ENCODE measurements around the gene BMPR1B.

The BMPR1B gene

GRCh38 chr4:94880956-94881355, 123.2 kb downstream of the BMPR1B start:
- in situ Hi-C loops (cut with MboI; ENCODE audit: low sequenced_read_pairs), result no loop called here
- no peaks in the 10 kb centered on the region for H3K36me3 ChIP-seq (replicated peaks)
- H3K4me3 ChIP-seq, result no peak overlapping the region
- H3K27me3 ChIP-seq (ENCODE audit: low read depth), result no peaks in the 10 kb centered on the region
- DNase-seq (ENCODE audit: low spot score in 2 of 2), result no peak
- H3K9me3 ChIP-seq, result no peaks in the 10 kb centered on the region
- H3K4me1 ChIP-seq, result no peaks in the 10 kb centered on the region

GRCh38 chr4:94882756-94883155, 125.0 kb downstream of the BMPR1B start:
- no peaks in the 10 kb centered on the region for H3K36me3 ChIP-seq (replicated peaks)
- in situ Hi-C loops (cut with MboI; ENCODE audit: low sequenced_read_pairs), result no loop called here
- H3K4me3 ChIP-seq, result no peak overlapping the region

GRCh38 chr4:94887027-94887426, 129.3 kb downstream of the BMPR1B start:
- no peak for DNase-seq (ENCODE audit: low spot score in 2 of 2)
- in situ Hi-C loops (cut with MboI; ENCODE audit: low sequenced_read_pairs), result no loop called here
- Histone ChIP-seq H3K9me3 (no peaks in the 10 kb centered on the region), H3K4me1 (peaks cover 5% of the 10 kb centered on the region), H3K4me3 (no peak overlapping the region), H3K36me3 (replicated peaks) (no peaks in the 10 kb centered on the region), H3K27me3 (ENCODE audit: low read depth) (no peaks in the 10 kb centered on the region)

More at GRCh38 chr4:94882756-94883155, 125.0 kb downstream of the BMPR1B start:
- Histone ChIP-seq H3K27me3 (ENCODE audit: low read depth) (no peaks in the 10 kb centered on the region), H3K9me3 (no peaks in the 10 kb centered on the region), H3K4me1 (no peaks in the 10 kb centered on the region)
- no peak for DNase-seq (ENCODE audit: low spot score in 2 of 2)

- H3K36me3 ChIP-seq (replicated peaks), result no peaks in the 10 kb centered on the region
- no peak for DNase-seq (ENCODE audit: low spot score in 2 of 2)
- H3K4me3 ChIP-seq, result no peak overlapping the region
- no peaks in the 10 kb centered on the region for H3K27me3 ChIP-seq (ENCODE audit: low read depth)
- in situ Hi-C loops (cut with MboI; ENCODE audit: low sequenced_read_pairs), result no loop called here
- H3K4me1 ChIP-seq, result peaks cover 13% of the 10 kb centered on the region
- no peaks in the 10 kb centered on the region for H3K9me3 ChIP-seq
Observed at GRCh38 chr4:94889523-94889922, 131.8 kb downstream of the BMPR1B start.

GRCh38 chr4:94889946-94890345, 132.2 kb downstream of the BMPR1B start:
- DNase-seq (ENCODE audit: low spot score in 2 of 2), result peak in 1 of 2 experiments; percentile 14
- no peaks in the 10 kb centered on the region for H3K27me3 ChIP-seq (ENCODE audit: low read depth)
- in situ Hi-C loops (cut with MboI; ENCODE audit: low sequenced_read_pairs), result no loop called here
- H3K36me3 ChIP-seq (replicated peaks), result no peaks in the 10 kb centered on the region
- no peaks in the 10 kb centered on the region for H3K9me3 ChIP-seq
- no peak overlapping the region for H3K4me3 ChIP-seq
- H3K4me1 ChIP-seq, result peaks cover 18% of the 10 kb centered on the region

GRCh38 chr4:94890579-94890978, 132.8 kb downstream of the BMPR1B start:
- Histone ChIP-seq H3K4me1 (peaks cover 21% of the 10 kb centered on the region), H3K27me3 (ENCODE audit: low read depth) (no peaks in the 10 kb centered on the region), H3K4me3 (no peak overlapping the region), H3K36me3 (replicated peaks) (no peaks in the 10 kb centered on the region), H3K9me3 (no peaks in the 10 kb centered on the region)
- in situ Hi-C loops (cut with MboI; ENCODE audit: low sequenced_read_pairs), result no loop called here
- DNase-seq (ENCODE audit: low spot score in 2 of 2), result no peak

- in situ Hi-C loops (cut with MboI; ENCODE audit: low sequenced_read_pairs), result no loop called here
- Histone ChIP-seq H3K9me3 (no peaks in the 10 kb centered on the region), H3K27me3 (ENCODE audit: low read depth) (no peaks in the 10 kb centered on the region), H3K36me3 (replicated peaks) (no peaks in the 10 kb centered on the region), H3K4me1 (peaks cover 26% of the 10 kb centered on the region), H3K4me3 (no peak overlapping the region)
- DNase-seq (ENCODE audit: low spot score in 2 of 2), result no peak
Observed at GRCh38 chr4:94892051-94892450, 134.3 kb downstream of the BMPR1B start.

GRCh38 chr4:94895081-94895480, 137.3 kb downstream of the BMPR1B start:
- Histone ChIP-seq H3K27me3 (ENCODE audit: low read depth) (no peaks in the 10 kb centered on the region), H3K4me3 (no peak overlapping the region), H3K4me1 (peaks cover 31% of the 10 kb centered on the region), H3K36me3 (replicated peaks) (no peaks in the 10 kb centered on the region), H3K9me3 (no peaks in the 10 kb centered on the region)
- in situ Hi-C loops (cut with MboI; ENCODE audit: low sequenced_read_pairs), result no loop called here
- DNase-seq (ENCODE audit: low spot score in 2 of 2), result no peak

GRCh38 chr4:94897023-94897422, 139.3 kb downstream of the BMPR1B start:
- in situ Hi-C loops (cut with MboI; ENCODE audit: low sequenced_read_pairs), result no loop called here
- Histone ChIP-seq H3K27me3 (ENCODE audit: low read depth) (no peaks in the 10 kb centered on the region), H3K4me3 (no peak overlapping the region), H3K36me3 (replicated peaks) (no peaks in the 10 kb centered on the region), H3K4me1 (peaks cover 28% of the 10 kb centered on the region), H3K9me3 (no peaks in the 10 kb centered on the region)
- peak; percentile 77 for DNase-seq (ENCODE audit: low spot score in 2 of 2)

- H3K36me3 ChIP-seq (replicated peaks), result no peaks in the 10 kb centered on the region
- H3K4me1 ChIP-seq, result no peaks in the 10 kb centered on the region; the same call in none of the 2 replicates
- H3K27me3 ChIP-seq (ENCODE audit: low read depth), result no peaks in the 10 kb centered on the region
- H3K9me3 ChIP-seq, result no peaks in the 10 kb centered on the region
- no peak for DNase-seq (ENCODE audit: low spot score in 2 of 2)
- in situ Hi-C loops (cut with MboI; ENCODE audit: low sequenced_read_pairs), result no loop called here
- H3K4me3 ChIP-seq, result no peak overlapping the region
Observed at GRCh38 chr4:94905511-94905910, 147.8 kb downstream of the BMPR1B start.

GRCh38 chr4:94909645-94910044, 151.9 kb downstream of the BMPR1B start:
- H3K4me3 ChIP-seq, result no peak overlapping the region
- no peaks in the 10 kb centered on the region for H3K9me3 ChIP-seq
- H3K4me1 ChIP-seq, result peaks cover 2% of the 10 kb centered on the region
- no peaks in the 10 kb centered on the region for H3K27me3 ChIP-seq (ENCODE audit: low read depth)
- no peaks in the 10 kb centered on the region for H3K36me3 ChIP-seq (replicated peaks)
- DNase-seq (ENCODE audit: low spot score in 2 of 2), result no peak
- in situ Hi-C loops (cut with MboI; ENCODE audit: low sequenced_read_pairs), result no loop called here

GRCh38 chr4:94911106-94911505, 153.4 kb downstream of the BMPR1B start:
- no peaks in the 10 kb centered on the region for H3K27me3 ChIP-seq (ENCODE audit: low read depth)
- H3K4me3 ChIP-seq, result no peak overlapping the region
- no peaks in the 10 kb centered on the region for H3K36me3 ChIP-seq (replicated peaks)
- H3K9me3 ChIP-seq, result no peaks in the 10 kb centered on the region
- DNase-seq (ENCODE audit: low spot score in 2 of 2), result no peak
- in situ Hi-C loops (cut with MboI; ENCODE audit: low sequenced_read_pairs), result no loop called here
- H3K4me1 ChIP-seq, result peaks cover 2% of the 10 kb centered on the region

GRCh38 chr4:94912606-94913005, 154.9 kb downstream of the BMPR1B start:
- Histone ChIP-seq H3K4me3 (no peak overlapping the region), H3K27me3 (ENCODE audit: low read depth) (no peaks in the 10 kb centered on the region), H3K4me1 (peaks cover 2% of the 10 kb centered on the region; the same call in 1 of the 2 replicates), H3K9me3 (no peaks in the 10 kb centered on the region), H3K36me3 (replicated peaks) (no peaks in the 10 kb centered on the region)
- in situ Hi-C loops (cut with MboI; ENCODE audit: low sequenced_read_pairs), result no loop called here
- DNase-seq (ENCODE audit: low spot score in 2 of 2), result no peak

- in situ Hi-C loops (cut with MboI; ENCODE audit: low sequenced_read_pairs), result no loop called here
- no peak for DNase-seq (ENCODE audit: low spot score in 2 of 2)
Observed at GRCh38 chr4:94913316-94913715, 155.6 kb downstream of the BMPR1B start.

GRCh38 chr4:94917146-94917545, 159.4 kb downstream of the BMPR1B start:
- no peaks in the 10 kb centered on the region for H3K9me3 ChIP-seq
- H3K4me3 ChIP-seq, result no peak overlapping the region
- no peak for DNase-seq (ENCODE audit: low spot score in 2 of 2)
- in situ Hi-C loops (cut with MboI; ENCODE audit: low sequenced_read_pairs), result no loop called here
- H3K36me3 ChIP-seq (replicated peaks), result no peaks in the 10 kb centered on the region
- peaks cover 2% of the 10 kb centered on the region; the same call in 1 of the 2 replicates for H3K4me1 ChIP-seq
- no peaks in the 10 kb centered on the region for H3K27me3 ChIP-seq (ENCODE audit: low read depth)

More at GRCh38 chr4:94913316-94913715, 155.6 kb downstream of the BMPR1B start:
- H3K27me3 ChIP-seq (ENCODE audit: low read depth), result no peaks in the 10 kb centered on the region
- no peaks in the 10 kb centered on the region for H3K36me3 ChIP-seq (replicated peaks)
- no peaks in the 10 kb centered on the region for H3K9me3 ChIP-seq
- H3K4me3 ChIP-seq, result no peak overlapping the region
- H3K4me1 ChIP-seq, result peaks cover 2% of the 10 kb centered on the region; the same call in 1 of the 2 replicates

Measured in HAP-1 (cell line).